K562 (cell line): ENCODE data around the gene KCNK6. TPM values are rescaled to one million over a fixed set of nuclear protein-coding genes. Genes with fewer than 3 reads are reported as not detected.

Experiments
- ATAC-seq: fragments of 200-7000 bp; cut with Tn5 transposase; 3 replicates; pipeline ENCODE4 v1.9.1; 2020; ENCODE audit warnings: moderate library complexity
- BruUV-seq: library from RNA; stranded (reverse); fragments of 400-500 nt; replicated peaks from 2 replicates; lab custom pipeline; 2021; lab: Mats Ljungman, UMichigan
- CTCF ChIA-PET: fragments of 300-600 bp; formaldehyde crosslinking; extraction: SDS; loops from one replicate; lab custom pipeline; 2021; ENCODE audit warnings: low intra/inter-chr PET ratio; lab: Yijun Ruan, JAX
- POLR2A ChIA-PET: fragments of 300-600, 350-650 bp; sonication (Branson Sonifier 250); formaldehyde crosslinking; extraction: SDS; loops from one replicate; lab custom pipeline; 2021; ENCODE audit warnings: antibody characterized with exemption, inconsistent platforms; lab: Yijun Ruan, JAX
- DNase-seq, 4 experiments: peaks; one replicate each; pipeline versions ENCODE4 v3.0.0 to v3.0.0-alpha.2; 2011 to 2018; ENCODE audit warnings: low spot score in 3 of 4, mixed read lengths in 3 of 4; ENCODE audit errors: extremely low read depth in 1 of 4
- FAIRE-seq: peaks from 2 replicates; lab custom pipeline; 2011; peaks lifted over from hg19 to GRCh38; lab: Jason Lieb, UNC
- H2AFZ ChIP-seq: 2 replicates; pipeline ENCODE4 v1.6.0; 2011; ENCODE audit warnings: low read depth, low read length, control low read depth, inconsistent platforms
- H3K27ac ChIP-seq: fragments of 200-600 bp; 3 replicates; pipeline ENCODE4 v1.8.0; 2011; ENCODE audit warnings: low read depth, mild to moderate bottlenecking, control low read depth, inconsistent platforms, low read length, moderate library complexity, mixed read lengths; ENCODE audit errors: extremely low read depth
- H3K27me3 ChIP-seq, 2 experiments: fragments of 300-600 bp in 1 of 2; 2 replicates in 1 of 2; 3 replicates in 1 of 2; pipeline versions ENCODE4 v1.6.0 to v1.8.0; 2011; ENCODE audit warnings: inconsistent platforms in 2 of 2, low read length in 2 of 2, mild to moderate bottlenecking in 1 of 2, mixed read lengths in 1 of 2, moderate library complexity in 1 of 2; ENCODE audit not compliant: control insufficient read depth in 2 of 2, insufficient read depth in 2 of 2
- H3K36me3 ChIP-seq: fragments of 300-600 bp; 3 replicates; pipeline ENCODE4 v1.8.0; 2011; ENCODE audit warnings: mild to moderate bottlenecking, low read length, inconsistent platforms; ENCODE audit not compliant: control insufficient read depth, insufficient read depth
- H3K4me1 ChIP-seq, 2 experiments: fragments of 200-600 bp in 1 of 2; replicated peaks in 1 of 2; 2 replicates in 1 of 2; 3 replicates in 1 of 2; pipeline versions ENCODE4 v1.5.1 to v1.8.0; 2011; ENCODE audit warnings: inconsistent platforms in 2 of 2, low read length in 2 of 2, mild to moderate bottlenecking in 1 of 2, mixed read lengths in 1 of 2, moderate library complexity in 1 of 2; ENCODE audit not compliant: control insufficient read depth in 2 of 2, insufficient read depth in 2 of 2
- H3K4me2 ChIP-seq: 2 replicates; pipeline ENCODE4 v1.6.1; 2011; ENCODE audit warnings: low read length, control low read depth, inconsistent platforms, mixed read lengths; ENCODE audit not compliant: insufficient read depth
- H3K4me3 ChIP-seq: fragments of 200-600 bp; sonication (generic), shearing (Covaris generic); 2 replicates; pipeline ENCODE4 v1.5.1; 2016; ENCODE audit warnings: control low read depth, inconsistent platforms
- H3K79me2 ChIP-seq: fragments of 200-600 bp; 3 replicates; pipeline ENCODE4 v1.8.0; 2011; ENCODE audit warnings: low read length, inconsistent platforms; ENCODE audit not compliant: control insufficient read depth, insufficient read depth
- H3K9ac ChIP-seq, 2 experiments: 2 replicates each; pipeline versions ENCODE4 v1.6.0 to v1.6.1; 2011; ENCODE audit warnings: low read depth in 2 of 2, low read length in 2 of 2, control low read depth in 1 of 2, inconsistent platforms in 1 of 2, mild to moderate bottlenecking in 1 of 2, mixed read lengths in 1 of 2; ENCODE audit not compliant: insufficient read depth in 1 of 2
- H3K9me1 ChIP-seq: one replicate; pipeline ENCODE4 v1.6.0; 2011; ENCODE audit warnings: inconsistent platforms, mild to moderate bottlenecking, low read length, moderate library complexity; ENCODE audit not compliant: control insufficient read depth, insufficient read depth
- H3K9me3 ChIP-seq: replicated peaks from 2 replicates; pipeline ENCODE4 v1.5.1; 2011; ENCODE audit warnings: low read depth, low read length, inconsistent platforms; ENCODE audit not compliant: control insufficient read depth, insufficient read depth
- H4K20me1 ChIP-seq: replicated peaks from 2 replicates; pipeline ENCODE4 v1.6.1; 2011; ENCODE audit warnings: low read length, inconsistent platforms, mixed read lengths; ENCODE audit not compliant: control insufficient read depth, insufficient read depth
- BCOR ChIP-seq: fragments of 450-650 bp; IDR thresholded peaks from 2 replicates; pipeline ENCODE4 v1.6.1; 2016
- GATAD2B ChIP-seq: fragments of 450-650 bp; IDR thresholded peaks from 2 replicates; pipeline ENCODE4 v1.6.1; 2017; ENCODE audit warnings: mild to moderate bottlenecking, borderline replicate concordance
- RBM25 ChIP-seq: fragments of 200-400 bp; formaldehyde crosslinking; IDR thresholded peaks from 2 replicates; pipeline ENCODE4 v1.6.1; 2018; ENCODE audit warnings: low read length, low read depth, moderate library complexity; ENCODE audit not compliant: severe bottlenecking
- ZHX1 ChIP-seq: fragments of 150-350 bp; conservative IDR thresholded peaks from 2 replicates; pipeline ENCODE4 v1.6.1; 2014; ENCODE audit warnings: low read length
- ZNF696 ChIP-seq: fragments of 250-450 bp; sonication (Bioruptor Pico); conservative IDR thresholded peaks from 2 replicates; pipeline ENCODE4 v1.4.0; 2020; ENCODE audit warnings: mild to moderate bottlenecking, moderate library complexity
- WGBS: fragments of 100-300 bp; shearing (Covaris generic); methylation state at CpG from one replicate; pipeline ENCODE4 v1.1.6; 2016; ENCODE audit warnings: low coverage, mixed read lengths; ENCODE audit not compliant: insufficient coverage; ENCODE audit errors: missing lambda C conversion rate; 5-methylcytosine and 5-hydroxymethylcytosine counted together
- in situ Hi-C: fragments of 300-500 bp; cut with MboI; formaldehyde crosslinking; loops from 4 replicates; pipeline ENCODE4 v1.15.0; 2018; ENCODE audit warnings: inconsistent platforms, mixed read lengths
- intact Hi-C: fragments of 100-400 bp; cut with micrococcal nuclease; formaldehyde crosslinking; loops from 2 replicates; pipeline ENCODE4 v1.14.2; 2022
- polyA plus RNA-seq, 8 experiments: library from polyadenylated mRNA; depleted of rRNA in 4 of 8; stranded (reverse) in 5 of 8; unstranded in 3 of 8; fragments of >200 nt; fragmentation: Nextera tagmentation in 2 of 8; fragmentation: Illumina TruSeq in 1 of 8; extraction: Ambion mirVana in 2 of 8; extraction: Trizol in 1 of 8; gene quantifications; 2 replicates each; pipeline versions ENCODE4 v1.2.1 to v1.2.3, GENCODE V29; 2011 to 2014; ENCODE audit warnings: inconsistent platforms in 1 of 8, missing spikeins in 1 of 8
- small RNA-seq: library from RNA; depleted of rRNA; stranded (forward); fragments of <200 nt; gene quantifications from one replicate; pipeline ENCODE3, GENCODE V24; 2014
- total RNA-seq, 7 experiments: library from RNA; depleted of rRNA in 6 of 7; stranded (reverse); fragments of >200 nt in 6 of 7; fragmentation: Illumina TruSeq in 2 of 7; extraction: Trizol in 2 of 7; gene quantifications; 2 replicates each; pipeline versions ENCODE4 v1.2.1 to v1.2.3, GENCODE V29; 2011 to 2021; ENCODE audit warnings: low replicate concordance in 1 of 7

KCNK6 gene
- total and polyA plus RNA-seq, 9 of the 15 experiments (the other 6 are each of a cell fraction or from before 2014, with no cell fraction given): 0.05 to 0.42 (median 0.15) TPM

GRCh38 chr19:38381138-38381537 lies 61.5 kb downstream of the KCNK6 start:
- no peak for DNase-seq
- H2AFZ ChIP-seq: no peak overlapping the region
- BruUV-seq: no TSS peak
- 92% methylated on average over 7 of the region's 9 CpGs for WGBS
- H3K4me1 ChIP-seq: peaks cover 6 to 11% of the 10 kb centered on the region in 2 experiments; a peak in 4 of 5 replicates
- POLR2A ChIA-PET: interaction anchor here (0.6 to 0.8 kb wide), 3 partner anchors 9 to 263 kb away, joined by 3 to 5 read pairs (median 4); no protein-coding TSS in a partner anchor
- no peak overlapping the region for H3K27ac ChIP-seq
- H3K9me1 ChIP-seq: peaks cover 3% of the 10 kb centered on the region
- ATAC-seq: no peak
- H3K9ac ChIP-seq: no peak overlapping the region
- CTCF ChIA-PET: no interaction called here
- in situ Hi-C loops (no loop called here), intact Hi-C loops (no loop called here)
- H3K27me3 ChIP-seq: no peaks in the 10 kb centered on the region
- no peak overlapping the region for H3K4me3 ChIP-seq
- FAIRE-seq: no peak
- no peaks in the 10 kb centered on the region for H3K9me3 ChIP-seq
- peaks cover 32% of the 10 kb centered on the region for H3K79me2 ChIP-seq
- no peak overlapping the region for H3K4me2 ChIP-seq
- H4K20me1 ChIP-seq: peaks cover 9% of the 10 kb centered on the region
- TF ChIP-seq BCOR (0 out of 2 replicates have a peak, but pooled peaks have one; percentile 10), RBM25 (peak; percentile 58), ZNF696 (CRISPR knock-in tag) (no peak), GATAD2B (no peak), ZHX1 (no peak)
- peaks cover 96% of the 10 kb centered on the region for H3K36me3 ChIP-seq

Small RNA genes within 50 kb of the gene (small RNA-seq; reads per million reads assigned to genes)
- not detected for gene RF00019

Other genes starting within 250 kb of the KCNK6 start
Only the 7 nearest of the 12 such genes appear.
- gene PPP1R14A, start 63.5 kb upstream of the KCNK6 start, total RNA-seq (2014; rRNA removed): 60.7 and 74.0 TPM in 2 replicates
- gene PPP1R14A, start 63.5 kb upstream of the KCNK6 start, total RNA-seq (2014; rRNA removed; fragmentation: Illumina TruSeq; extraction: Trizol): 0.80 and 1.7 TPM in 2 replicates
- gene PPP1R14A, start 63.5 kb upstream of the KCNK6 start, total RNA-seq (2015; rRNA removed; fragmentation: Illumina TruSeq; extraction: Trizol): 6.5 and 7.5 TPM in 2 replicates
- 107 TPM in 2 replicates for gene PPP1R14A, start 63.5 kb upstream of the KCNK6 start, total RNA-seq (2021)
- gene PPP1R14A, start 63.5 kb upstream of the KCNK6 start, polyA plus RNA-seq (2011; rRNA removed): 24.7 and 26.4 TPM in 2 replicates
- gene PPP1R14A, start 63.5 kb upstream of the KCNK6 start, polyA plus RNA-seq (2014; fragmentation: Illumina TruSeq; extraction: Trizol): 12.1 and 31.5 TPM in 2 replicates
- gene PPP1R14A, start 63.5 kb upstream of the KCNK6 start, polyA plus RNA-seq (2014; fragmentation: Nextera tagmentation; extraction: Ambion mirVana): 1 to 10 TPM in 1 of 2 experiments, under 1 TPM in 1; 0.44 to 1.1 TPM
- 179 and 181 TPM in 2 replicates for gene PPP1R14A, start 63.5 kb upstream of the KCNK6 start, polyA plus RNA-seq (2014; rRNA removed)
- 1.0 and 3.5 TPM in 2 replicates for gene SPINT2, start 55.3 kb upstream of the KCNK6 start, total RNA-seq (2014; rRNA removed)
- gene SPINT2, start 55.3 kb upstream of the KCNK6 start, total RNA-seq (2014; rRNA removed; fragmentation: Illumina TruSeq; extraction: Trizol): 0.38 and 0.84 TPM in 2 replicates
- 0.65 and 1.4 TPM in 2 replicates for gene SPINT2, start 55.3 kb upstream of the KCNK6 start, total RNA-seq (2015; rRNA removed; fragmentation: Illumina TruSeq; extraction: Trizol)
- gene SPINT2, start 55.3 kb upstream of the KCNK6 start, total RNA-seq (2021): 1.9 and 2.1 TPM in 2 replicates
- 4.5 and 4.6 TPM in 2 replicates for gene SPINT2, start 55.3 kb upstream of the KCNK6 start, polyA plus RNA-seq (2011; rRNA removed)
- 3.6 and 4.4 TPM in 2 replicates for gene SPINT2, start 55.3 kb upstream of the KCNK6 start, polyA plus RNA-seq (2014; fragmentation: Illumina TruSeq; extraction: Trizol)
- gene SPINT2, start 55.3 kb upstream of the KCNK6 start, polyA plus RNA-seq (2014; fragmentation: Nextera tagmentation; extraction: Ambion mirVana): 1 to 10 TPM; 3.4 to 4.1 TPM
- gene SPINT2, start 55.3 kb upstream of the KCNK6 start, polyA plus RNA-seq (2014; rRNA removed): 0.93 and 1.6 TPM in 2 replicates
- gene C19orf33, start 15.6 kb upstream of the KCNK6 start, total RNA-seq (2014; rRNA removed): not detected in 2 replicates
- not detected in 2 replicates for gene C19orf33, start 15.6 kb upstream of the KCNK6 start, total RNA-seq (2014; rRNA removed; fragmentation: Illumina TruSeq; extraction: Trizol)
- gene C19orf33, start 15.6 kb upstream of the KCNK6 start, total RNA-seq (2015; rRNA removed; fragmentation: Illumina TruSeq; extraction: Trizol): not detected in 2 replicates
- not detected in 2 replicates for gene C19orf33, start 15.6 kb upstream of the KCNK6 start, total RNA-seq (2021)
- not detected in 2 replicates for gene C19orf33, start 15.6 kb upstream of the KCNK6 start, polyA plus RNA-seq (2011; rRNA removed)
- not detected in 2 replicates for gene C19orf33, start 15.6 kb upstream of the KCNK6 start, polyA plus RNA-seq (2014; fragmentation: Illumina TruSeq; extraction: Trizol)
- gene C19orf33, start 15.6 kb upstream of the KCNK6 start, polyA plus RNA-seq (2014; fragmentation: Nextera tagmentation; extraction: Ambion mirVana): not detected
- 3.2 TPM in 1 of 2 replicates, not detected in the other for gene C19orf33, start 15.6 kb upstream of the KCNK6 start, polyA plus RNA-seq (2014; rRNA removed)
- 397 and 458 TPM in 2 replicates for gene YIF1B, start 3.9 kb upstream of the KCNK6 start, total RNA-seq (2014; rRNA removed)
- 92.4 and 102 TPM in 2 replicates for gene YIF1B, start 3.9 kb upstream of the KCNK6 start, total RNA-seq (2014; rRNA removed; fragmentation: Illumina TruSeq; extraction: Trizol)
- 213 and 217 TPM in 2 replicates for gene YIF1B, start 3.9 kb upstream of the KCNK6 start, total RNA-seq (2015; rRNA removed; fragmentation: Illumina TruSeq; extraction: Trizol)
- gene YIF1B, start 3.9 kb upstream of the KCNK6 start, total RNA-seq (2021): 329 and 345 TPM in 2 replicates
- 400 and 618 TPM in 2 replicates for gene YIF1B, start 3.9 kb upstream of the KCNK6 start, polyA plus RNA-seq (2011; rRNA removed)
- 323 and 490 TPM in 2 replicates for gene YIF1B, start 3.9 kb upstream of the KCNK6 start, polyA plus RNA-seq (2014; fragmentation: Illumina TruSeq; extraction: Trizol)
- 10 to 100 TPM in 1 of 2 experiments, 1 to 10 TPM in 1; 8.5 to 84.7 TPM for gene YIF1B, start 3.9 kb upstream of the KCNK6 start, polyA plus RNA-seq (2014; fragmentation: Nextera tagmentation; extraction: Ambion mirVana)
- gene YIF1B, start 3.9 kb upstream of the KCNK6 start, polyA plus RNA-seq (2014; rRNA removed): 586 and 617 TPM in 2 replicates
- 0.37 TPM in 1 of 2 replicates, not detected in the other for gene CATSPERG, start 16.0 kb downstream of the KCNK6 start, total RNA-seq (2014; rRNA removed)
- gene CATSPERG, start 16.0 kb downstream of the KCNK6 start, total RNA-seq (2014; rRNA removed; fragmentation: Illumina TruSeq; extraction: Trizol): 0.41 and 0.58 TPM in 2 replicates
- 0.72 and 0.76 TPM in 2 replicates for gene CATSPERG, start 16.0 kb downstream of the KCNK6 start, total RNA-seq (2015; rRNA removed; fragmentation: Illumina TruSeq; extraction: Trizol)
- 1.8 and 2.2 TPM in 2 replicates for gene CATSPERG, start 16.0 kb downstream of the KCNK6 start, total RNA-seq (2021)
- gene CATSPERG, start 16.0 kb downstream of the KCNK6 start, polyA plus RNA-seq (2011; rRNA removed): 0.56 and 1.0 TPM in 2 replicates
- 0.15 and 0.30 TPM in 2 replicates for gene CATSPERG, start 16.0 kb downstream of the KCNK6 start, polyA plus RNA-seq (2014; fragmentation: Illumina TruSeq; extraction: Trizol)
- gene CATSPERG, start 16.0 kb downstream of the KCNK6 start, polyA plus RNA-seq (2014; fragmentation: Nextera tagmentation; extraction: Ambion mirVana): under 1 TPM in 1 of 2 experiments, not detected in 1; 0.07 TPM
- 0.97 and 1.1 TPM in 2 replicates for gene CATSPERG, start 16.0 kb downstream of the KCNK6 start, polyA plus RNA-seq (2014; rRNA removed)
- gene PSMD8, start 54.7 kb downstream of the KCNK6 start, total RNA-seq (2014; rRNA removed): 379 and 498 TPM in 2 replicates
- 222 and 257 TPM in 2 replicates for gene PSMD8, start 54.7 kb downstream of the KCNK6 start, total RNA-seq (2014; rRNA removed; fragmentation: Illumina TruSeq; extraction: Trizol)
- gene PSMD8, start 54.7 kb downstream of the KCNK6 start, total RNA-seq (2015; rRNA removed; fragmentation: Illumina TruSeq; extraction: Trizol): 315 and 317 TPM in 2 replicates
- 304 and 317 TPM in 2 replicates for gene PSMD8, start 54.7 kb downstream of the KCNK6 start, total RNA-seq (2021)
- 561 and 583 TPM in 2 replicates for gene PSMD8, start 54.7 kb downstream of the KCNK6 start, polyA plus RNA-seq (2011; rRNA removed)
- 377 and 397 TPM in 2 replicates for gene PSMD8, start 54.7 kb downstream of the KCNK6 start, polyA plus RNA-seq (2014; fragmentation: Illumina TruSeq; extraction: Trizol)
- 100 to 1,000 TPM; 130 to 244 TPM for gene PSMD8, start 54.7 kb downstream of the KCNK6 start, polyA plus RNA-seq (2014; fragmentation: Nextera tagmentation; extraction: Ambion mirVana)
- 372 and 502 TPM in 2 replicates for gene PSMD8, start 54.7 kb downstream of the KCNK6 start, polyA plus RNA-seq (2014; rRNA removed)
- gene GGN, start 68.2 kb downstream of the KCNK6 start, total RNA-seq (2014; rRNA removed): not detected in 2 replicates
- not detected in 2 replicates for gene GGN, start 68.2 kb downstream of the KCNK6 start, total RNA-seq (2014; rRNA removed; fragmentation: Illumina TruSeq; extraction: Trizol)
- gene GGN, start 68.2 kb downstream of the KCNK6 start, total RNA-seq (2015; rRNA removed; fragmentation: Illumina TruSeq; extraction: Trizol): not detected in 2 replicates
- 0.25 and 0.33 TPM in 2 replicates for gene GGN, start 68.2 kb downstream of the KCNK6 start, total RNA-seq (2021)
- gene GGN, start 68.2 kb downstream of the KCNK6 start, polyA plus RNA-seq (2011; rRNA removed): 0.12 TPM in 1 of 2 replicates, not detected in the other
- not detected in 2 replicates for gene GGN, start 68.2 kb downstream of the KCNK6 start, polyA plus RNA-seq (2014; fragmentation: Illumina TruSeq; extraction: Trizol)
- gene GGN, start 68.2 kb downstream of the KCNK6 start, polyA plus RNA-seq (2014; fragmentation: Nextera tagmentation; extraction: Ambion mirVana): not detected
- 0.15 and 0.16 TPM in 2 replicates for gene GGN, start 68.2 kb downstream of the KCNK6 start, polyA plus RNA-seq (2014; rRNA removed)